ENCODE results near the gene HENMT1.
"Not testable (repeated sequence)": the region's sequence is repeated elsewhere in the genome, so short reads cannot be mapped to it uniquely, and the experiment has no call there.

The HENMT1 gene

DNA sequence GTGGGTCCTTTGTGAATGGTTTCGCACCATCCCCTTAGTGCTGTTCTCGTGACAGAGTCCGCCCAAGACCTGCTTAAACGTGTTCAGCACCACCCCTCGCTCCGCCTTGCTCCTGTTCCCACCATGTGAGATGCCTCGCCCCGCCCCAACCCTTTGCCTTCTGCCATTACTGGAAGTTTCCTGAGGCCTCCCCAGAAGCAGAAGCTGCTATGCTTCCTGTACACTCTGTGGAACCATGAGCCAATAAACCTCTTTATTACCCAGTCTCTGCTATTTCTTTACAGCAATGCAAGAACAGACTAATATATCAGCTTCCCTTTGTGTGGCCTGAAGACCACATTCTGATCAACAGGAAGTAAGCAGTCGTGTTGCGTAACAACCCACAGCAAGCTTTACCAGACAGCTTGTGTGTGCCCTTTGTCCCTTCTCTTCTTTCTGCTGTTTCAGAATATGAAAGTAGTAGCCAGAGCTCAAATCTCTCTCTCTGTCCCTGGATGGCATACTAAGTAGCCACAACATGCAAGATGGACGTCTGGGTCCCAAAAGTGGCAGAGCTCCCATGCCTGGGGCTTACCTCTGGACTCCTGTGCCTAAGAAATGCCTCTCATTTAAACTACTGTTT lies 14.1 kb downstream of the HENMT1 start:
- WGBS, 2 experiments (ENCODE audit: insufficient coverage in 2 of 2) = 91 to 94% methylated on average over 8 to 9 of the region's 11 CpGs
- peak overlapping the region; percentile 44 for H3K27ac ChIP-seq (ENCODE audit: low read depth, low read length, severe bottlenecking)
- H3K4me1 ChIP-seq (ENCODE audit: control insufficient read depth, insufficient read depth, low read length, poor library complexity, severe bottlenecking) = peaks cover 5% of the 10 kb centered on the region
- H3K36me3 ChIP-seq (ENCODE audit: control insufficient read depth, insufficient read depth, low read length) = no peaks in the 10 kb centered on the region
- no peak overlapping the region for H3K4me3 ChIP-seq (ENCODE audit: extremely low read depth, insufficient read depth, low read length, poor library complexity, severe bottlenecking)
- H3K9me3 ChIP-seq (ENCODE audit: control insufficient read depth, low read length) = no peaks in the 10 kb centered on the region

DNA sequence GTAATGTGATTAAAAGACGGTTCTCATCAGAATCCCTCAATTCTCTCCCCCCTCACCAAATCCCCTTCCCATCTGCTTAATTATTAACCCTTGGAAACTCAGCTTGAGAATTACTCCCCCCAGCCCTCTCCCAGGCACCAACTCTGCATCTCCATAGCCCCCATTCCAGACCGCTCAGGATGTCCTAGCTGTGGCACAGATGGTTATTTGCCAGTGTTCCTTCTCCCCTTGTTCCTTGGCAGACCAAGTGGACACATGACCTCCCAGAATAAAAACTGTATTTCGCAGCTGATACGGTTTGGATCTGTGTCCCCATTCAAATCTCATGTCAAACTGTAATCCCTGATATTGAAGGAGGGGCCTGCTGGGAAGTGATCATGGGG lies 14.6 kb downstream of the HENMT1 start:
- Histone ChIP-seq H3K27ac (ENCODE audit: low read depth, low read length, severe bottlenecking) (no peak overlapping the region), H3K4me3 (ENCODE audit: extremely low read depth, insufficient read depth, low read length, poor library complexity, severe bottlenecking) (no peak overlapping the region), H3K4me1 (ENCODE audit: control insufficient read depth, insufficient read depth, low read length, poor library complexity, severe bottlenecking) (peaks cover 5% of the 10 kb centered on the region), H3K36me3 (ENCODE audit: control insufficient read depth, insufficient read depth, low read length) (no peaks in the 10 kb centered on the region), H3K9me3 (ENCODE audit: control insufficient read depth, low read length) (no peaks in the 10 kb centered on the region)
- 100% methylated on average over 1 to 2 of the region's 4 CpGs for WGBS, 2 experiments (ENCODE audit: insufficient coverage in 2 of 2)

DNA sequence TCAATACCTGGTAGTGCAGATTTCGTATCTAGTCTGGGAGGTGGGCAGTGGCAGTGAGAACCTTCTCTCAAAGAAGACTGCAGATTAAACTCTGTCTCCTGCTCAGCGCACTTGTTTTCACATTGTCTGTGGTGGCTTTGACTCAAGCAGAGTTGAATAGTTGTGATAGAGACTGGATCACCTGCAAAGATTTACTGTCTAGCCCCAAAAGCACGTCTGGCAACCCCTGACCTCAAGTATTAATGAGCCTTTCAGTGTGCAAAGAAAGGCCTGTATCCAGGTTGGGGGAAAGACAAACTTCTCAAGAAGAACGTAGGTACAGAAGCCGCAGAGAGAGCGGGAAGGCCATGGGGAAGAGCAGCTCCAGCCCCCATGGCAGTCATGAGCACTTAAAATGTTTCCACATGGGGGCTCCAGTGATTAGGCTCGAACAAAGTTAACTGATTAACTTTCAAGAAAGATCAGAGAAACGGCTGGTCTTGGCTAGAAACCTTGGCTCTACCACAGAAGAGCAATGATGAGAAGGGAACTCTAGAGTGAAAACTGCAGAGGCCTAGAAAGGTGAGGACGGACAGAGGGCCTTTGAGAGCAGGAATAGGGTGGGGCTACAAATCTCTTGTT lies 15.2 kb downstream of the HENMT1 start:
- no peaks in the 10 kb centered on the region for H3K36me3 ChIP-seq (ENCODE audit: control insufficient read depth, insufficient read depth, low read length)
- H3K9me3 ChIP-seq (ENCODE audit: control insufficient read depth, low read length) = no peaks in the 10 kb centered on the region
- H3K4me1 ChIP-seq (ENCODE audit: control insufficient read depth, insufficient read depth, low read length, poor library complexity, severe bottlenecking) = peaks cover 5% of the 10 kb centered on the region
- H3K4me3 ChIP-seq (ENCODE audit: extremely low read depth, insufficient read depth, low read length, poor library complexity, severe bottlenecking) = no peak overlapping the region
- WGBS, 2 experiments (ENCODE audit: insufficient coverage in 2 of 2) = 94 to 96% methylated on average over 8 to 9 of the region's 9 CpGs
- no peak overlapping the region for H3K27ac ChIP-seq (ENCODE audit: low read depth, low read length, severe bottlenecking)

DNA sequence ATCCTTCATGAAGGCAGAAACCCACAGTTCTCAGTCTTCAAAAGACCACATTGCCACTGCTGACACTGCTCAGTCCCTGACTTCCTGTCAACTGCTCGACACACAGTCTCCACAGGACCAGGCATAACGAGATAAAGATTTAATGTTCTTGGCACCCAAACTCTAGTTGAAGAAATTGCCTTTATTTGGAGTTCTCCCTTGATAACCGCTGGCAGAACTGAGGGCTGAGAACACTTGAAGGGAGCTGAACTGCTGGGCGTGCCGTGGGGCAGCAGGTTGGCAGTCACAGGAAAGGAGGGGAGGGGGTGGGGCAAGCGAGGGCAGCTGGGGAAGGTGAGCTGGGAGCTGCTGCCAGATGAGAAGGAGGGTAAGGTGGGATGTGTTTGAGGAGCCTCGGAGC lies 15.9 kb downstream of the HENMT1 start:
- Histone ChIP-seq H3K27ac (ENCODE audit: low read depth, low read length, severe bottlenecking) (no peak overlapping the region), H3K9me3 (ENCODE audit: control insufficient read depth, low read length) (no peaks in the 10 kb centered on the region), H3K36me3 (ENCODE audit: control insufficient read depth, insufficient read depth, low read length) (no peaks in the 10 kb centered on the region), H3K4me1 (ENCODE audit: control insufficient read depth, insufficient read depth, low read length, poor library complexity, severe bottlenecking) (peaks cover 5% of the 10 kb centered on the region), H3K4me3 (ENCODE audit: extremely low read depth, insufficient read depth, low read length, poor library complexity, severe bottlenecking) (no peak overlapping the region)
- 94% methylated on average over 6 to 7 of the region's 7 CpGs for WGBS, 2 experiments (ENCODE audit: insufficient coverage in 2 of 2)

DNA sequence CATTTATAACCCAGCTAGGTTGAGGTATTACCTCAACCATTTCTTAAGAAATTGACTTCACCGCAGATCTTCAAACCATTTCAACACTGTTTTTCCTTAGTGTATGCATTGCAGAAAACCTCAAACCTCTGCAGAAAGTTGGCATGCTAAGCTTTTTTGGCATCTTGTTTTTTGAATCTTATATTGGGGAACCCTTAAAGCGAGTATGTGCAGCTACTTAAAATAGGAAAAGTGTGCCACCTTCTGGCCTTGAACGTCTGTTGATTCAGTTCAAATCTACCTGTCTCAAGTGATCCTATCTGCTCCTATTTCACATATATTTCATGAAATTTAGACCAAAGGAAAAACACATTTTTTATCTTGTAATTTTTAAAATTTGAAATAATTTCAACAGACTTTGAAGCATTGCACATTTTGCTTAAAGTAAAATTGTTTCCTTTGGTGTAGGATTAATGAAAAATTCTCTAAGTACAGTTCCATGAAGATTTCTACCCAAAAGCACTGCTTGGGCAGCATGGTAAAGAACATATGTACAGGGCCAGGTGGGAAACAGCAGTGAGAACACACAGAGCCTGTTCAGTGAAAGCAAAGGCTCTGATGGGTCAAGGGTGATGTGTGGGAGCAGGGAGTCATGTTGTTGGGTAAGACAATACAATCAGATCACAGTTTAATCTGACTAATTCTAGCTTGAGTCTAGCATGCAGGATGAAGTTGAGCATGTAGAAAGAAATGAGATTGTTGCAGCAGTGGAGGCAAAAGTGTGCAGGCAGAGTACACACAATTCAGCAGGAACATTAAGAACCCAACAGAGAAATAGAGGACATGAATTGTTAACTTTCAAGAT lies 17.2 kb downstream of the HENMT1 start:
- no peaks in the 10 kb centered on the region for H3K9me3 ChIP-seq (ENCODE audit: control insufficient read depth, low read length)
- WGBS, 2 experiments (ENCODE audit: insufficient coverage in 2 of 2) = 64 to 100% methylated on average over 1 to 3 of the region's 3 CpGs
- H3K4me3 ChIP-seq (ENCODE audit: extremely low read depth, insufficient read depth, low read length, poor library complexity, severe bottlenecking) = no peak overlapping the region
- no peak overlapping the region for H3K27ac ChIP-seq (ENCODE audit: low read depth, low read length, severe bottlenecking)
- H3K4me1 ChIP-seq (ENCODE audit: control insufficient read depth, insufficient read depth, low read length, poor library complexity, severe bottlenecking) = peaks cover 5% of the 10 kb centered on the region
- no peaks in the 10 kb centered on the region for H3K36me3 ChIP-seq (ENCODE audit: control insufficient read depth, insufficient read depth, low read length)

DNA sequence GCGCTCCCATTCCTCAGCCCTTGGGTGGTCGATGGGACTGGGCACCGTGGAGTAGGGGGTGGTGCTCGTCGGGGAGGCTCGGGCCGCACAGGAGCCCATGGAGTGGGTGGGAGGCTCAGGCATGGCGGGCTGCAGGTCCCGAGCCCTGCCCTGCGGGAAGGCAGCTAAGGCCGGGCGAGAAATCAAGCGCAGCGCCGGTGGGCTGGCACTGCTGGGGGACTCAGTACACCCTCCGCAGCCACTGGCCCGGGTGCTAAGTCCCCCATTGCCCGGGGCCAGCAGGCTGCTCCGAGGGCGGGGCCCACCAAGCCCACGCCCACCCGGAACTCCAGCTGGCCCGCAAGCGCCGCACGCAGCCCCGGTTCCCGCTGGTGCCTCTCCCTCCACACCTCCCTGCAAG lies 20.0 kb downstream of the HENMT1 start:
- H3K9me3 ChIP-seq (ENCODE audit: control insufficient read depth, low read length); H3K27ac ChIP-seq (ENCODE audit: low read depth, low read length, severe bottlenecking); H3K4me3 ChIP-seq (ENCODE audit: extremely low read depth, insufficient read depth, low read length, poor library complexity, severe bottlenecking); H3K36me3 ChIP-seq (ENCODE audit: control insufficient read depth, insufficient read depth, low read length); H3K4me1 ChIP-seq (ENCODE audit: control insufficient read depth, insufficient read depth, low read length, poor library complexity, severe bottlenecking): not testable (repeated sequence)
- 96 to 100% methylated on average over 8 to 9 of the region's 28 CpGs for WGBS, 2 experiments (ENCODE audit: insufficient coverage in 2 of 2)

DNA sequence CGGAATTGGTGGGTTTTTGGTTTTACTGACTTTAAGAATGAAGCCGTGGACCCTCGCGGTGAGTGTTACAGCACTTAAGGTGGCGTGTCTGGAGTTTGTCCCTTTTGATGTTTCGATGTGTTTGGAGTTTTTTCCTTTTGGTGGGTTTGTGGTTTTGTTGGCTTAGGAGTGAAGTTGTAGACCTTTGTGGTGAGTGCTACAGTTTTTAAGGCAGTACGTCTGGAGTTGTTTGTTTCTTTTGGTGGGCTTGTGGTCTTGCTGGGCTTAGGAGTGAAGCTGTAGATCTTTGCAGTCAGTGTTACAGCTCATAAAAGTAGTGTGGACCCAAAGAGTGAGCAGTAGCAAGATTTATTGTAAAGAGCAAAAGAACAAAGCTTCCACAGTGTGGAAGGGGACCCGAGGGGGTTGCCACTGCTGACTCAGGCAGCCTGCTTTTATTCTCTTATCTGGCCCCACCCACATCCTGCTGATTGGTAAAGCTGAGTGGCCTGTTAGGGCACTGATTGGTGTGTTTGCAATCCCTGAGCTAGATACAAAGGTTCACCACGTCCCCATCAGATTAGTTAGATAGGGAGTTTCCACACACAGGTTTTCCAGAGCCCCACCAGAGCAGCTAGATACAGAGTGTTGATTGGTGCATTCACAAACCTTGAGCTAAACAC lies 20.9 kb downstream of the HENMT1 start:
- H3K4me3 ChIP-seq (ENCODE audit: extremely low read depth, insufficient read depth, low read length, poor library complexity, severe bottlenecking) = no peak overlapping the region
- no peak overlapping the region for H3K27ac ChIP-seq (ENCODE audit: low read depth, low read length, severe bottlenecking)
- 94 to 100% methylated on average over 5 of the region's 9 CpGs for WGBS, 2 experiments (ENCODE audit: insufficient coverage in 2 of 2)
- H3K36me3 ChIP-seq (ENCODE audit: control insufficient read depth, insufficient read depth, low read length) = peaks cover 15% of the 10 kb centered on the region
- no peaks in the 10 kb centered on the region for H3K4me1 ChIP-seq (ENCODE audit: control insufficient read depth, insufficient read depth, low read length, poor library complexity, severe bottlenecking)
- H3K9me3 ChIP-seq (ENCODE audit: control insufficient read depth, low read length) = no peaks in the 10 kb centered on the region

DNA sequence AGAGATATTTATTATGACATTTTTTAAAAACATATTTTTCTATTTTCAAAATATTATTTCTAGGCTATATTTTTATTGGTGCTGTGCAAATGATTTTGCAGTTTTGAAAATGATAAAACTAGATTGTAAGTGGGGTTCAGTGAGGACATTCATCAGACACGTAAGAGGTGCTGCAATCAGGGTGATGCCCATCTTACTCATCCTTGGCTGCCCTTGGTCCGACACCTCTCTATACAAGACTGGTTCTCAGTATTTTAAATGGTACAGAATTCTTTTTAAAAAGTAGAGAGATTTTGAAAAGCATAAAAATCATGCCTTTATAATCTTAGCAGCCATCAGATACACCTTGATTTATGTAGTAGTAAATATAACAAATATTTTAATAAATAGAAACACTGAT lies 24.0 kb downstream of the HENMT1 start:
- Histone ChIP-seq H3K9me3 (ENCODE audit: control insufficient read depth, low read length) (no peaks in the 10 kb centered on the region), H3K4me3 (ENCODE audit: extremely low read depth, insufficient read depth, low read length, poor library complexity, severe bottlenecking) (no peak overlapping the region), H3K36me3 (ENCODE audit: control insufficient read depth, insufficient read depth, low read length) (peaks cover 25% of the 10 kb centered on the region), H3K27ac (ENCODE audit: low read depth, low read length, severe bottlenecking) (no peak overlapping the region), H3K4me1 (ENCODE audit: control insufficient read depth, insufficient read depth, low read length, poor library complexity, severe bottlenecking) (no peaks in the 10 kb centered on the region)
- WGBS, 2 experiments (ENCODE audit: insufficient coverage in 2 of 2) = 100% methylated on average over 1 of the region's 2 CpGs; no CpG with 5 or more reads in 1 of the 2 experiments

DNA sequence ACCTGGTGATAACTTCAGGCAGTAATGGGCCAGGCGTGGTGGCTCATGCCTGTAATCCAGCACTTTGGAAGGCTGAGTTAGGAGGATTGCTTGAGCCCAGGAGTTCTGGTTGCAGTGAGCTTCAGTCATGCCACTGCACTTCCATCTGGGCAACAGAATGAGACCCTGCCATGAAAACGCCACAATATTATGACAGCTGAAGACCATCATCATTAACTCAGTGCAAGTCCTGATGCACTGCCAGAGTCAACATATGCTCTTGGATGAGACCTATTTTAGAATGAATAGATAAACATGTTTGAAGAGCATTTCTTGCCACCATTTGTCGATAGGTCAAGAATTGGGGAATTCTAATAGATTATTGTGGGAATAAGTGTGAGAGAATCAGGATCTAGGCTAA lies 26.4 kb downstream of the HENMT1 start:
- H3K4me3 ChIP-seq (ENCODE audit: extremely low read depth, insufficient read depth, low read length, poor library complexity, severe bottlenecking) = no peak overlapping the region
- H3K36me3 ChIP-seq (ENCODE audit: control insufficient read depth, insufficient read depth, low read length) = peaks cover 41% of the 10 kb centered on the region
- WGBS, 2 experiments (ENCODE audit: insufficient coverage in 2 of 2) = 88 to 90% methylated on average over 1 to 2 of the region's 3 CpGs
- H3K4me1 ChIP-seq (ENCODE audit: control insufficient read depth, insufficient read depth, low read length, poor library complexity, severe bottlenecking) = no peaks in the 10 kb centered on the region
- H3K9me3 ChIP-seq (ENCODE audit: control insufficient read depth, low read length) = no peaks in the 10 kb centered on the region
- no peak overlapping the region for H3K27ac ChIP-seq (ENCODE audit: low read depth, low read length, severe bottlenecking)

DNA sequence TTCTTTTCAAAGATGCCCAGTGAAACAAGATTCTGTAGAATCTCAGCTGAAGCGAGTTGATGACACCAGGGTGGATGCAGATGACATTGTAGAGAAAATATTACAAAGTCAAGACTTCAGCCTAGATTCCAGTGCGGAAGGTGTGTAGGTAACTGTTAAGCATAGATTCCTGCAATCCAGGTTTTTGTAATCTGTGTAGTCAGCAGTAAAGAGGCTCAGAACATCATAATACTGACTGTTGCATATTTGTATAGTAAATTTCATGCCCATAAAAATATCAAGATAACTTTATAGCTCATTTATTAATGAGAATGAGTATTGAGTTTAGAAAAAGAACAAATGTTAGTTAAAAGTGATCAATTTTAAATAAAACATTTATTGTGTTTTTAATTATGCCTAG lies 32.2 kb downstream of the HENMT1 start:
- H3K4me1 ChIP-seq (ENCODE audit: control insufficient read depth, insufficient read depth, low read length, poor library complexity, severe bottlenecking) = no peaks in the 10 kb centered on the region
- no peaks in the 10 kb centered on the region for H3K9me3 ChIP-seq (ENCODE audit: control insufficient read depth, low read length)
- H3K36me3 ChIP-seq (ENCODE audit: control insufficient read depth, insufficient read depth, low read length) = peaks cover 27% of the 10 kb centered on the region
- H3K4me3 ChIP-seq (ENCODE audit: extremely low read depth, insufficient read depth, low read length, poor library complexity, severe bottlenecking) = no peak overlapping the region
- 60 to 100% methylated on average over 1 to 2 of the region's 2 CpGs for WGBS, 2 experiments (ENCODE audit: insufficient coverage in 2 of 2)
- no peak overlapping the region for H3K27ac ChIP-seq (ENCODE audit: low read depth, low read length, severe bottlenecking)

Measured in mesodermal cell (in vitro differentiated cells).